Activated naive CD4-positive, alpha-beta T cell treated with anti-CD3 and anti-CD28 coated beads, Interleukin-2, amount 50 U/mL, for 72 hours (primary cell): Measurements from ENCODE around the gene SLC7A1. TPM values are rescaled to one million over a fixed set of nuclear protein-coding genes. Genes with fewer than 3 reads are reported as not detected.

ENCODE experiments used
- ATAC-seq, 2 donors: fragments of 150-1000 bp; cut with Tn5 transposase; 2 replicates each; pipeline ENCODE4 v1.10.0; 2021; ENCODE audit warnings: mild to moderate bottlenecking in 2 of 2, moderate library complexity in 2 of 2
- DNase-seq, 2 donors: peaks; one replicate each; pipeline ENCODE4 v3.0.0; 2021 to 2022; ENCODE audit warnings: low spot score in 2 of 2
- H3K27ac Mint-ChIP-seq, 2 donors: one replicate each; pipeline ENCODE4 v1.8.0; 2022; ENCODE audit warnings: mild to moderate bottlenecking in 2 of 2, mixed read lengths in 2 of 2
- H3K36me3 Mint-ChIP-seq, 2 donors: one replicate each; pipeline ENCODE4 v1.8.0; 2022; ENCODE audit warnings: mixed read lengths in 2 of 2
- H3K9me3 Mint-ChIP-seq, 2 donors: one replicate each; pipeline ENCODE4 v1.8.0; 2022; ENCODE audit warnings: mixed read lengths in 2 of 2
- total RNA-seq, 2 donors: library from RNA; stranded (reverse); gene quantifications; one replicate each; pipeline ENCODE4 v1.2.3, GENCODE V29; 2022

The SLC7A1 gene
- total RNA-seq, 2 donors from 2014 or later, result 63.8 to 92.7 TPM

- ATAC-seq, result no peak
- Mint-ChIP-seq H3K9me3 (no peaks in the 10 kb centered on the region), H3K27ac (peak overlapping the region in 1 of 2 donors; percentile 38), H3K36me3 (no peaks in the 10 kb centered on the region)
- DNase-seq, result no peak
These were observed 25.3 kb downstream of the SLC7A1 start for GRCh38 chr13:29570051-29570654.

- peak overlapping the region; percentile 12 to 72 for H3K27ac Mint-ChIP-seq
- no peak for ATAC-seq
- H3K36me3 Mint-ChIP-seq, result no peaks in the 10 kb centered on the region
- no peak for DNase-seq
- H3K9me3 Mint-ChIP-seq, result no peaks in the 10 kb centered on the region
These were observed 26.0 kb downstream of the SLC7A1 start for GRCh38 chr13:29569253-29570050.

GRCh38 chr13:29568731-29569130 is 26.8 kb downstream of the SLC7A1 start:
- DNase-seq (no peak), ATAC-seq (no peak)
- Mint-ChIP-seq H3K36me3 (no peaks in the 10 kb centered on the region), H3K27ac (peak overlapping the region in 1 of 2 donors; percentile 12), H3K9me3 (no peaks in the 10 kb centered on the region)

GRCh38 chr13:29567411-29567810 is 28.1 kb downstream of the SLC7A1 start:
- ATAC-seq (no peak), DNase-seq (no peak)
- Mint-ChIP-seq H3K36me3 (no peaks in the 10 kb centered on the region), H3K27ac (no peak overlapping the region), H3K9me3 (no peaks in the 10 kb centered on the region)

GRCh38 chr13:29566206-29566605 is 29.3 kb downstream of the SLC7A1 start:
- no peak for ATAC-seq
- H3K27ac Mint-ChIP-seq, result peak overlapping the region in 1 of 2 donors; percentile 53
- no peaks in the 10 kb centered on the region for H3K9me3 Mint-ChIP-seq
- H3K36me3 Mint-ChIP-seq, result no peaks in the 10 kb centered on the region
- no peak for DNase-seq

GRCh38 chr13:29564818-29565217 is 30.7 kb downstream of the SLC7A1 start:
- DNase-seq, result no peak
- ATAC-seq, result no peak
- peak overlapping the region; percentile 16 to 53 for H3K27ac Mint-ChIP-seq
- no peaks in the 10 kb centered on the region for H3K9me3 Mint-ChIP-seq
- no peaks in the 10 kb centered on the region for H3K36me3 Mint-ChIP-seq

- DNase-seq (no peak), ATAC-seq (no peak)
- no peaks in the 10 kb centered on the region for H3K9me3 Mint-ChIP-seq
- no peaks in the 10 kb centered on the region for H3K36me3 Mint-ChIP-seq
- no peak overlapping the region for H3K27ac Mint-ChIP-seq
These were observed 31.1 kb downstream of the SLC7A1 start for GRCh38 chr13:29564373-29564772.

GRCh38 chr13:29563941-29564340 is 31.5 kb downstream of the SLC7A1 start:
- DNase-seq (no peak), ATAC-seq (no peak)
- no peaks in the 10 kb centered on the region for H3K9me3 Mint-ChIP-seq
- H3K36me3 Mint-ChIP-seq, result no peaks in the 10 kb centered on the region
- no peak overlapping the region for H3K27ac Mint-ChIP-seq

- no peak for ATAC-seq
- Mint-ChIP-seq H3K36me3 (no peaks in the 10 kb centered on the region), H3K9me3 (no peaks in the 10 kb centered on the region), H3K27ac (no peak overlapping the region)
- no peak for DNase-seq
These were observed 32.6 kb downstream of the SLC7A1 start for GRCh38 chr13:29562786-29563438.

- no peaks in the 10 kb centered on the region for H3K36me3 Mint-ChIP-seq
- DNase-seq (no peak), ATAC-seq (no peak)
- H3K27ac Mint-ChIP-seq, result peak overlapping the region in 1 of 2 donors; percentile 70
- H3K9me3 Mint-ChIP-seq, result no peaks in the 10 kb centered on the region
These were observed 33.6 kb downstream of the SLC7A1 start for GRCh38 chr13:29561918-29562317.

GRCh38 chr13:29556742-29557141 is 38.7 kb downstream of the SLC7A1 start:
- Mint-ChIP-seq H3K9me3 (no peaks in the 10 kb centered on the region), H3K27ac (no peak overlapping the region), H3K36me3 (peaks cover 13% of the 10 kb centered on the region in 2 donors)
- DNase-seq (no peak), ATAC-seq (no peak)

- Mint-ChIP-seq H3K27ac (peak overlapping the region in 1 of 2 donors; percentile 66), H3K9me3 (no peaks in the 10 kb centered on the region), H3K36me3 (peaks cover 27 to 33% of the 10 kb centered on the region in 2 donors)
- DNase-seq (no peak), ATAC-seq (no peak)
These were observed 44.3 kb downstream of the SLC7A1 start for GRCh38 chr13:29551214-29551613.

- ATAC-seq (no peak), DNase-seq (no peak)
- Mint-ChIP-seq H3K27ac (no peak overlapping the region), H3K9me3 (no peaks in the 10 kb centered on the region), H3K36me3 (peaks cover 31 to 33% of the 10 kb centered on the region in 2 donors)
These were observed 45.0 kb downstream of the SLC7A1 start for GRCh38 chr13:29550430-29550988.

- ATAC-seq (no peak), DNase-seq (no peak)
- Mint-ChIP-seq H3K36me3 (peaks cover 29 to 31% of the 10 kb centered on the region in 2 donors), H3K27ac (peak overlapping the region in 1 of 2 donors; percentile 84), H3K9me3 (no peaks in the 10 kb centered on the region)
These were observed 46.8 kb downstream of the SLC7A1 start for GRCh38 chr13:29548722-29549121.

GRCh38 chr13:29547153-29547552 is 48.3 kb downstream of the SLC7A1 start:
- H3K36me3 Mint-ChIP-seq, result peaks cover 18 to 20% of the 10 kb centered on the region in 2 donors

GRCh38 chr13:29546662-29547061 is 48.8 kb downstream of the SLC7A1 start:
- DNase-seq (no peak), ATAC-seq (no peak)
- Mint-ChIP-seq H3K9me3 (no peaks in the 10 kb centered on the region), H3K36me3 (peaks cover 18 to 20% of the 10 kb centered on the region in 2 donors), H3K27ac (peak overlapping the region in 1 of 2 donors; percentile 77)

More at GRCh38 chr13:29547153-29547552, 48.3 kb downstream of the SLC7A1 start:
- ATAC-seq (no peak), DNase-seq (no peak)
- peak overlapping the region in 1 of 2 donors; percentile 62 for H3K27ac Mint-ChIP-seq
- no peaks in the 10 kb centered on the region for H3K9me3 Mint-ChIP-seq

GRCh38 chr13:29545988-29546387 is 49.5 kb downstream of the SLC7A1 start:
- Mint-ChIP-seq H3K9me3 (no peaks in the 10 kb centered on the region), H3K36me3 (peaks cover 16 to 17% of the 10 kb centered on the region in 2 donors), H3K27ac (peak overlapping the region; percentile 38 to 77)
- ATAC-seq, result no peak
- DNase-seq, result no peak
